Occipital lobe (tissue), 2 donors: ENCODE data around the gene DNAJC28. TPM values are rescaled to one million over a fixed set of nuclear protein-coding genes. Genes with fewer than 3 reads are reported as not detected.
A peak's percentile ranks its signal among the peaks of the same experiment; 100 is the strongest.
"Not testable (repeated sequence)": the region's sequence is repeated elsewhere in the genome, so short reads cannot be mapped to it uniquely, and the experiment has no call there.

ENCODE experiments used
- DNase-seq: peaks from one replicate; lab custom pipeline; 2025; lab: John Stamatoyannopoulos, UW
- total RNA-seq: library from RNA; depleted of rRNA; stranded (reverse); fragments of >200 nt; gene quantifications from one replicate; pipeline ENCODE4 v1.2.3, GENCODE V29; 2014

The DNAJC28 gene, protein sequence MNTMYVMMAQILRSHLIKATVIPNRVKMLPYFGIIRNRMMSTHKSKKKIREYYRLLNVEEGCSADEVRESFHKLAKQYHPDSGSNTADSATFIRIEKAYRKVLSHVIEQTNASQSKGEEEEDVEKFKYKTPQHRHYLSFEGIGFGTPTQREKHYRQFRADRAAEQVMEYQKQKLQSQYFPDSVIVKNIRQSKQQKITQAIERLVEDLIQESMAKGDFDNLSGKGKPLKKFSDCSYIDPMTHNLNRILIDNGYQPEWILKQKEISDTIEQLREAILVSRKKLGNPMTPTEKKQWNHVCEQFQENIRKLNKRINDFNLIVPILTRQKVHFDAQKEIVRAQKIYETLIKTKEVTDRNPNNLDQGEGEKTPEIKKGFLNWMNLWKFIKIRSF
- 6.4 TPM for total RNA-seq

- DNase-seq, result peak; percentile 90
Observed at GRCh38 chr21:33491373-33492102, at the start of gene DNAJC28. Gene DNAJC28, minus strand, starts transcription at chr21:33491716. Its CDS starts 2,323 bp downstream, at chr21:33489393.

DNA sequence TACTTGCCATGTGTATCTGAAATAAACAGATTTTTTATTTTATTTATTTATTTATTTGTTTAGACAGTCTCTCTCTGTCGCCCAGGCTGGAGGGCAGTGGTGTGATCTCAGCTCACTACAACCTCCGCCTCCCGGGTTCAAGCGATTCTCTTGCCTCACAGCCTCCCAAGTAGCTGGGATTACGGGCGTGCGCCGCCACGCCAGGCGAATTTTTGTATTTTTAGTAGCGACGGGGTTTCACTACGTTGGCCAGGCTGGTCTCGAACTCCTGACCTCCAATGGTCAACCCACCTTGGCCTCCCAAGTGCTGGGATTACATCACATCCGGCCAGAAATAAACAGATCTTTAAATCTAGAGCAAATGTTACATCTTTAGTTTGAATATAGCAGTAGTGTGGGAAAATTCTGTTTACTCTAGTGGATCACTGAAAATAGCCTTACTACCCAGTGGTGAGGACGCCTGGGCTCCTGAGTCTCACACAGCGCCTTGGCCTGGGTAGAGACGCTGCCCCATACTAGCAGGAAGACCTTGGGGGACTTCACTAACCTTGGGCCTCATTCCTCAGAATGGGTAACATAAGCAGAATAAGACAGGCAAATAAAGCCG, 49.7 kb upstream of the DNAJC28 start:
- DNase-seq, result no peak

DNA sequence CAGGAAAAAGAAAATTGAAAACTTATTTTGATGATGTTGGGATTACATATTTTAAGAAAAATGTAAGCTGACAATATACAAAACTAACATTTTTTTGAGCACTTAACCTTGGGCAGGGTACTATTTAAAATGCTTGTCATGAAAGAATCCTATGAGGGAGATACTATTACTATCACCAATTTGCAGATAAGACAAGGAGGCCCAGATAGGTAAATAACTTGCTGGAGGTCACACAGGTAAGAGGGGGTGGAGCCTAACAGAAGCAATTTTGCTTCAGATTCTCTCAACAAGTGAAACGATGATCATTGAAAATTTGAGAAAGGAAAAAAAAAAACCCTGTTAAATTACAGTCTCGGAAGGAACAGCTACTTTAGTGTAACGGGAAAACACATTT, 49.2 kb upstream of the DNAJC28 start:
- DNase-seq, result no peak

DNA sequence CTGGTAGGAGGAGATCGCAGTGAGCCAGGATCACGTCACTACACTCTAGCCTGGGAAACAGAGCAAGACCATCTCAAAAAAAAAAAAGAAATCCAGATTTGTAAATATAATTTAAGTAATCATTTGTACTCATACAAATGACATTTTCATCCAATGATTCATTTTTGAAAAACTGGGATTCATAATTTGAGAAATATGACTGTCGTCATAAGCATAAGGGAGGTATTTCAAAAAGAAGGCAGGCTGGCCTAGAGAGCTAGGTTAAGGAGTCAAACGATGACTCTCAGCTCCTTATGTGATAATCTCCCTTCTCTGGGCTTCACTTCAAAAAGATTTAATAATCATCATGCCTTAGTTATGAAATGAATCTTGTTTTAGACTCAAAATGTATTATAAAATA, 48.1 kb upstream of the DNAJC28 start:
- no peak for DNase-seq

- no peak for DNase-seq
Observed at GRCh38 chr21:33537212-33537611, 45.7 kb upstream of the DNAJC28 start.

DNA sequence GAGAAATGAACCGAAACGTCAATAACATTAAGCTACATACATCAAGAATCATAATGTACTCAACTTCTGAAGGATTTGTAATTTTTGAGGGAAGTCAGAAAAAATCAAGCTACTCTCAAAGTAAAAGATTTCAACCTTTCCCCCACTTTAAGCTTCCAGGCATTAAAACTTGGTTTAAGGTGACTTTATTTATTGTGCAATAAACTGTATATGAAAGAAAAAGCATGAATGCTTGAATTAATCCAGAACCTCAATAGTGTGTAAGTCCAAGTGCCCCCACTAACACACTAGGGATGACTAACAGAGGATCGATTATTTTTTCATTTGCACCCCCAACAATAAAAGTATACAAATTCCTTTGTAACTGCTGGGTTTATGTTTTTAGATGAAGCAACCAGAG, 39.5 kb upstream of the DNAJC28 start:
- DNase-seq, result no peak

- DNase-seq, result no peak
Observed at GRCh38 chr21:33522953-33523349, 31.4 kb upstream of the DNAJC28 start.

DNA sequence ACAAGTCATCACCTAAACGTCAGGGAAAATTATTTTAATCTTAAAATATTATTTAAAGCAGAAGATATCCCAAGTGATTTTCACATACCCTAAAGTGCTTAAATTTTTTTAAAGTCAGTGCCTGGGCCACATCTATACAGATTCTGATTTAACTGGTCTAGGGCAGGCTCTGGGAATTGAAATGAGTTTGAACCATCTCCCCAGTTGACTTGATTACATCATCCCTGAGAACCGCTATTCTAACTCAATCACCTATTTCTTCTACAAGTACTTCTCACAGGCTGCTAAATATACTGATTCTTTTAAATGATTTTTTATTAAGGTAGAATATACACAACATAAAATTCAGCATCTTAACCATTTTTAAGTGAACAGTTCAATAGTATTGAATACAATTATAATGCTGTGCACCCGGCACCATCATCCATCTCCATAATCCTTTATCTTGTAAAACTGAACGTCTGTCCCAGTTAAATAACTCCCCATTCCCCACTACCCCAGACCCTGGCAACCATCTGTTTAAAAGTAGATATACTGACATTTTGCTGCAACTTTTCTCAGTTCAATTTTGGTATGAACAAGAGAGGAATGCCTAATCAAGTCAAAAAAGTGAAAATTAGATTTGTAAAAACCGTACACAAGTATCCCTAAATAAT, 30.9 kb upstream of the DNAJC28 start:
- no peak for DNase-seq

DNA sequence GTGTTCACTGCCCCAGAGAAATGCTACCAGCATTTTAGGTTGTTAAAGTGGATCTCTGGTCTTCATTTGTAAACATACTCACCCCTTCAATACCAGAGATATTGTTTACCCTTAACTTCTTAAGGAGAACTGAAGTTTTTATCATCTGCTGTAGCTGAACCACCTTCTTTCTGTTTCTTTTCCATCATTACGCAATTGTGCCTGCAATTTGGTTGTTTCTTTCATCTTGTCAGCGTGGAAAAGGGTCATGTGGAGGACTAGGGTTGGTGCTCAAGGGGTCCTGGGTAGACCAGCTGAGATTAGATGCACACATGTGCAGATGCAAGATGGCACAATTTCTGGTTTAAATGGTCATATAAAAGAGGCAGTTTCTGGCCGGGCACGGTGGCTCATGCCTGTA, 27.4 kb upstream of the DNAJC28 start:
- DNase-seq, result no peak

DNA sequence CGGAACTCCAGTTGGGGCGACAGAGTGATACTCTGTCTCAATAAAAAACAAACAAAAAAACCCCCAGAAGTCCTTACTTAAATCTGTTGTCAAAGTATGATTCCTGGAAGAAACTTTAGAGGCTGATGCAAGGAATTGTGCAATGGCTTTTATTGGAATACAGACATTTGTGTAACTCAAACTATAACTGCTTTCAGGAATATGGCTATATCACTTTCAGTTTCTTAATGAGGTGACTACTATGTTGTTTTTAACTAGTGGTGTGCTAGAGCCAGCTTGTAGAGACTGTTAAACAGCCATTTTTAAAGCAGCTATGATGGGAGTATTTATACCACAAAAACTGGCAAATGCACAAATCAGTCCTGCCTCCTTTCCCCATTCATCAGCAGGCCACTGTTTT, 22.7 kb upstream of the DNAJC28 start:
- DNase-seq, result no peak

DNA sequence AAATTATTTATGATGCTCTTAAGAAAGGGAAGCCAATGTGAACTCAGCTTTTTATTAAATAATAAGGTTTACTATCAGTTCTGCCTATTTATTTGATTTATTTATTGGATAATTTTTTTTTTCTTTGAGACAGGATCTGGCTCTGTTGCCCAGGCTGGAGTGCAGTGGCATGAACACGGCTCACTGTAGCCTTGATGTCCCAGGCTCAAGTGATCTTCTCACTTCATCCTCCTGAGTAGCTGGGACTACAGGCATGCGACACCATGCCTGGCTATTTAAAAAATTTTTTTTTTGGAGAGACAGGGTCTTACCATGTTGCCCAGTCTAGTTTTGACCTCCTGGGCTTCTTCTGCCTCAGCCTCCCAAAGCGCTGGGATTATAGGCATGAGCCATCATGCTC, 21.0 kb upstream of the DNAJC28 start:
- DNase-seq, result no peak

DNA sequence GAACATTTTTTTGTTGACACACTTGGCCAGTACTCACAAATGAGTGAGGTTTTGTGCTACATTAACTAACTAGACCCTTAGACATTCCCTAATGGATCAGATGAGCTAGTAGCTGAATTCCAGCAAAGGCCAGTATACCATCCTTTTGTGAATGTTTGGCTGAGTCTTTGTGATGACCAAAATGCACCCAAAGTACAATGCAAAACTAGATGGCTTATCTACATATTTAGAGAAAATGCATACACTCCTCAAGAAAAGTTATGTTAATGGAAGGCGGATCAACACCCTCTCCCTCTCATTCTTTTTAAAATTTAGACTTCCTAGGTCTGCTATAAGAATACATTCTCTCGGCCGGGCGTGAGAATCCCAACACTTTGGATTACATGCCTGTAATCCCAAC, 20.1 kb upstream of the DNAJC28 start:
- DNase-seq, result no peak

DNA sequence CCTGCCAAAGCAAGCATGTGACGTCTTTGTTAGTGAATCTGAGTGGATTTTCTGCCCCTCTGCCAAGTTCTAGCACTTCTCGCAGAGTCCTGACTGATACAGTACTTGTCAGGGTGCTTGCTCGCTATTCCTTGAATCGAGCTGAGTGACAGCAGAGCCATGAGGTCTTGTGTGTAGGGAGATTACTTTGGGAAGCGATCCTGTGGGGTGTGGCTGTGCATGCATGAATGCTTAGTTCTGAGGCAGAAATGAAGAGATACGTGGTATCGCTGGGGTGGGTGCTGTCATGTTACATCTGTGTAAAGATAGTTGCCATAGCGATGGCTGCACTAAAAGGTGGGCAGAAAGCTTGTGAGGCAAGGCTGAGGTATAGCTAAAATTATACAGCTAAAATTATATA, 19.3 kb upstream of the DNAJC28 start:
- DNase-seq, result peak; percentile 5

- not testable (repeated sequence) for DNase-seq
Observed at GRCh38 chr21:33507003-33507402, 15.5 kb upstream of the DNAJC28 start.

DNA sequence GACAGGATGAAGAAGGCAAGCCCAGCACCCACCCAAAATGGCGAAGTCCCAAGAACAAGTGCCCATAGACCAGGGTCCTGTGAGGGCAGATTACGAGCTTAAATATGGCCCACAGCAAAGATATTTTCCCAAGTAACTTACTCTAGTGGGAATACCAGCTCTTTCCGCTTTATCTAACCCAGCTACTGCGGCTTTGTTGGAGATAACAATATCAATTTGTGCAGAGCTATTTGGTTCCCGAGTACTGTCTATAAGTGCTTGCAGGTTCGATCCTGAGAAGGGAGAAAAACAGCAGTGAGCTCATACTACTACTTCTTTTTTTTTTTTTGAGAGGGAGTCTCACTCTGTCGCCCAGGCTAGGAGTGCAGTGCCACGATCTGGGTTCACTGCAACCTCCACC, 14.3 kb upstream of the DNAJC28 start:
- no peak for DNase-seq

DNA sequence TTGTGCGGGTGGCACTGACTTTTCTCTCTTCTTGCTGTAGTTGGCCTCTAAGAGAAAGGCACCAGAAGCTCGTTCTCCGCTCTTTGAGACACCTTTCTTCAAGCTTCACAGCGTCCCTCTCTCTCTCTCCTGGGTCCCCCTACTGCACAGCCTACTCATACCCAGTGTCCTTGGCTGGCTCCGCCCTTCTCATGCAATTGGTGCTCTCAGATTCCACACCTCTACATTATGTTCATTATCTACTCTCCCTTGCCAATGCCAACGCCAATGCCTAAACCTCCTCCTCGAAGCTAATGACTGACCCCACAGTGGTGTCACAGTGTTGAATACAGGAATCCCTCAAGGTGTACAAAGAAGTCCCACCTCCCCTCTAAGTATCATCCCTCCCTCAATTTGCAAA, 4.8 kb upstream of the DNAJC28 start:
- no peak for DNase-seq

- DNase-seq, result no peak
Observed at GRCh38 chr21:33495743-33496142, 4.2 kb upstream of the DNAJC28 start.

GRCh38 chr21:33493756-33494155, 2.2 kb upstream of the DNAJC28 start:
- no peak for DNase-seq

DNA sequence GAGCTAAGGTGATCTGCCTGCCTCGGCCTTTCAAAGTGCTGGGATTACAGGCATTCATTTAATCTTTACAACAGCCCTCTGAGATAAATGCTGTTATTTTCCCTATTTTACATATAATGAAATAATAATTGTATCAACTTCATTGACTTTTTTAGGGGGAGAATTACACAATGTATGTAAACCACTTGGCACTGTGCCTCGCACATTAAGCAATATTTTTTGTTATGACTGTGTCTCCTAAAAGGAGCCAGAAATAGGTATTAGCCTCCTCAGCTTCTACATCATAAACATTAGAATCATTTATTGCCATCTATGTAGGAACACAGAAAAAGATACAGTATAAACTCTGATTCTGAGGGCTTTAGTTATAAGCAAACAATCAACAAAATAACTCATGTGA, 1.1 kb upstream of the DNAJC28 start:
- DNase-seq, result no peak

DNA sequence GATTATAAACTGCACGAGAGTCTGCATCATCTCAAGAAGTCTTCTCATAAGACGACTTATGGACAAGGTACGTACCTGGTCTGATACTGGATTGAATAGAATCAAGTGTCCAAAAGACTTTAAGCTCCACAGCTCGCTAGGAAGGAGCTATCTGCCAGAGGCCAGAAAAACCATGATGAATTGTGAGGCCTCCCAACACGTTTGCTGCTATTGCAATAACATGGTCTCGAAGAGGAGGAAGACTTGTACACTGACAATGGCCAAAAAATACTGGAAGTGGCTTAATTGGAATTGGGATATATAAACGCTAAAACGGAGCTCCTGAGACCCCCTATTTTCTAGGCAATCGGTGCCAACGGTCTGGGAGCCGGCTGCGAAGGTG, 534 bp downstream of the DNAJC28 start:
- DNase-seq, result no peak

GRCh38 chr21:33488936-33489335, 2.6 kb downstream of the DNAJC28 start:
- DNase-seq, result no peak

DNA sequence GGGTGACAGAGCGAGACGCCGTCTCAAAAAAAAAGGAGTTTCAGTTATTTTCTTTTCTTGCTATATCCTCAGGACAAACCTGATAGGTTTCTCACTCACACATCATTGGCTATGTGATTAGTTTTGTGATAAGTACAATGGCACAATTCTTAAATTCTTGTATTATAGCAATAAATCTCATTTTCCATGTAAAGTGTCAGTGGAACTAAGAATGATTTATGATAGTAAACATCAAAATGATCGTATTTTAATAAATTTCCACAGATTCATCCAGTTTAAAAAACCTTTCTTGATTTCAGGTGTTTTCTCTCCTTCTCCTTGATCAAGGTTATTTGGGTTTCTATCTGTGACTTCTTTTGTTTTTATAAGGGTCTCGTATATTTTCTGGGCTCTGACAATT, 3.5 kb downstream of the DNAJC28 start:
- no peak for DNase-seq
